GM21786 (cell line): ENCODE results near the gene LGALS9.
"Not testable (repeated sequence)": the region's sequence is repeated elsewhere in the genome, so short reads cannot be mapped to it uniquely, and the experiment has no call there.

Source experiments
- ATAC-seq: cut with Tn5 transposase; IDR thresholded peaks from one replicate; pipeline ENCODE4 v1.9.1; 2021; ENCODE audit not compliant: unreplicated experiment

The LGALS9 gene

DNA sequence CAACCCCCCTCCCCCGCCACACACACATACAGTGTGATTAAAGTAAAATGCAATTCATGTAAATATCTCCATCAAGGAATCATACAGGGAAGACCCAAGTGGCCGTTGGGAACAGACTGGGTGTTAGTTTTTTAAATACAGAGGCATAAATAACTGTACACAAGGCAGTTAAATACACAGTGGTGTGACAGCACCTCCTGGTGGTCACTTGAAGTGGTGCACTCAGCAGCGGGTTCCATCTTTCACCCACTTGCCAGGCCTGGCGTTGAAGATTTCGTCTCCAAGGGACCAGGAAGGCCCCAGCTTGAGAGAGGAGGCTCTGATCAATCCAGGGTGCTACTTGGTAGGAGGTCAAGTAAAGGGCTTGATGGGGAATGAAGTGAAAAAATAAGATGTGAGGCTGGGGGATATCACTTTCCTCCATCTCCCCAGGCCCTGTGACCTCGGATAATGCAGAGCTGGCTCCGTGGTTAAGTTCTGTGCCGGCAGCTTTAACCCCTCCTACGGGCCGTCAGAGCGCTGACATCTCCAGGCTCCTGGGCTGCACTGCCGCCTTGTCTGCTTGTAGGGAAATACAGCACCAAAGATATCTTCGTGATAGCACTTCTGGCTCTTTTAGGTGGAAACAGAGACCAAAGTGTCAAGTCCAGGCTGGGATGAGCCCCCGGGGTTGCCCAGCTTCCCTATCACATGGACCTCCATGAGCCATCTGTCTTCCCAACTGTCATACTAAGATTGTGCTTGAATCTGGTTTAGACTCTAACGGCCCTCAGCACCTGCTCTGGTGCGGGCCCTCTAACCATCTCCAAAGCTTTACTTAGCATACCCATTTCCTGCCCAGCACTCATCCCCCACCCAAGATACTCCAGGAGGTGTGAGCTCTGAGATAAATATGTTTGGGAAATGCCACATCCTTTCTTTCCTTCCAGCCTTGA is 20.7 kb downstream of the LGALS9 start:
- no peak for ATAC-seq

DNA sequence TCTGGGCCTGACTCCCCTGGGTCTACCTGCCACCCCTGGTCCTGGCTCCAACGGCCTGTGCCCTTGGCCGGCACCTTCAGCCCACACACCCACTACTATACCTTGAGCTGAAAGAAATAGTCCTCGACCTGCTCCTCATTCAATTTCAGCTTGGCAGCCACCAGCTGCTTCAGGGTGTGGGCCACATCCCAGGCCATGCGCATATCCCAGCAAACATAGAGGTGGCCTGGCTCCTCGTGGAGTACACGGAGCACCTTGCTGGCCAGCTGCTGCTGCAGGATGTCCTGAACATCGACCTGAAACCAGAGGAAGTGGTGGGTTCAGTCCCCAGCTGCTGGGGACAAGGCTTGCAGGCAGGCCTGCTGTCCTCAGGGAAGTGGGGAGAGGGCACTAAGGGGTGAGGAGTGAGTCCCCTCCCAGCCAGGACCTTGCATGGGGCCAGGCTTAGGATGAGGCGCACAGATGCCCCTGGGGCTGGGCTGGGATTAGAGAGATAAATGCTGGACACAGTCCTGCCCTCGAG is 22.5 kb downstream of the LGALS9 start:
- ATAC-seq, result not testable (repeated sequence)

DNA sequence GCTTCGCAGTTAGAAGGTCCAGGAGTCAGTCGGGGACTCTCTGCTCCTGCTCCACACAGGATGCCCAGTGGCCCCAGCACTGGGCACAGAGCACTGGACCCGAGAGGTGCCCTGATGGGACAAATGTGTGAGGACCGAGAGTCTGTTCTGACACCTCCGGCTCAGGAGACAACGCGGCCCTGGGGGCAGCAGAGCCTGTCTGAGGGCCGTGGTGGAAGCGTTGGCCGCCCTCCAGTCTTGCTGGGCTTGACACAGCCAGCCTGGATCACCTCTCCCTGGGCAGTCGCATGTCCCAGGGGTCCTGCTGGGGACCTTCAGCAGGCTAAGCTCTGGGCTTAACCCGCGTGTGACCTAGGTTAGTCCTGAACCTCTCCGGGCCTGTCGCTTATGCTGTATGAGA is 23.1 kb downstream of the LGALS9 start:
- no peak for ATAC-seq

DNA sequence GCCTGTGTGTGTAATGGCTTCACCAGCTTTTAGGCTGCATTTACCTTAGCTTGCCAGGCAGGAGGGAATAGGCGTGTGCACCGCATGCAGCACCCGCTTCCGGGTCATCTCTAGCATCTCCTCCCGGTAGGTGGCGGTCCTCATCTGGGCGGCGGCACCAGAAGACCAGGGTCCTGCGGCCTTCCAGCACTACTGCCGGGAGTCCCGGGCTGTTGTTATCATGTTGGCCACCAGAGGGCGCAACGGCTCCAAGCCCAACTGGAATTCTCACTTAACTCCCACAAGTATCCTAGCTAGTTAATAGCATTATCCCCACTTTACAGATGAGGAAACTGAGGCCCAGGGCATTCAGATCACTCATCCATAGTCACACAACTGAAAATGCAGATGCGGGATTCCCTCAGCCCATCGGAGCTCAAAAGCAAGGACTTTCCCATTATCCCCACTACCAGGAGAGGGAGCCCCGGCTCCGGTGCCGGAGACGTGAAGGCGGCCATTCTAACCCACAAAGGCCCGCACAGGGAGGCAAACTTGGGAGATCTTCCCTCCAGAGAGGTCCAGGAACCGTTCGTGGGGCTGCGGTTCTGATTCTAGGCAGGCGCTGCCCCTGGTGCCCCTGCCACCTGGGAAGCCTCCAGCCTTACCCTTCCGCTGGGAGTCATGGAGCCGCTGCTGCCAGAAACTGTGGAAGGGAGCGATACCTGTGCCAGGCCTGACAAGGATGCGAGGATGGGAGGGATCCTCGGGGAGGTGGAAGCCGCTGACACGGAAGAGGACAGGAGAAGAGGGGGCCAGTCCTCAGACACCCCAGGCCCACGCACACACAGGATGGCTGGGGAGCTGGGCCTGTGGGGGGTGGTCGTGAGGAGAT is 23.9 kb downstream of the LGALS9 start:
- peak; percentile 69 for ATAC-seq

DNA sequence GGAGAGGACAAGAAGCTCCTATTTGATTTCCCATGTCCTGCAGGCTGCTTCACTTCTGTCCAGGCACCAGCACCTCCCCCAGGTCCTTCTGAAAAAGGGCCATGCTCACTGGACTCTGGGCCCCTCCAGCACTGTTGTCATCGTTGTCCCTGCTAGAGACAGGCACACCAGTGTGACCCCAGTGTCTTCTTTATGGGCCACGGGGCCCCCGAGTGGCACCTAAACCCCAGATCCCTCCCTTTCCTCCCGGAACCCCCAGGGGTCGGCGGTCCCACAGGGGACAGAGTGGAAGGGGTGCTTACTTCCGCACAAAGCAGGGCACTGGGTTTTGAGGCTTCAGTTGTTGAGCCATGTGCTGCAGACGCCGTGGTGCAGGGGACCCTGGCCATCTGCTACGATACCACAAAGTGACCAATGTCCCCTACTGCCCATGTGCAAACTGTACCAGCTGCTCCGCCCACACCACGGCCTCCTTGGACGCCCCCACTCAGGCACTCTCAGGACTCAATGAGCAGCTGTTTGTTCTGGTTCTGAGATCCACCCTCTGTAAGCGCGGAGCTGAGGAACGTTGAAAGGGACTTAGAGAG is 24.6 kb downstream of the LGALS9 start:
- not testable (repeated sequence) for ATAC-seq

DNA sequence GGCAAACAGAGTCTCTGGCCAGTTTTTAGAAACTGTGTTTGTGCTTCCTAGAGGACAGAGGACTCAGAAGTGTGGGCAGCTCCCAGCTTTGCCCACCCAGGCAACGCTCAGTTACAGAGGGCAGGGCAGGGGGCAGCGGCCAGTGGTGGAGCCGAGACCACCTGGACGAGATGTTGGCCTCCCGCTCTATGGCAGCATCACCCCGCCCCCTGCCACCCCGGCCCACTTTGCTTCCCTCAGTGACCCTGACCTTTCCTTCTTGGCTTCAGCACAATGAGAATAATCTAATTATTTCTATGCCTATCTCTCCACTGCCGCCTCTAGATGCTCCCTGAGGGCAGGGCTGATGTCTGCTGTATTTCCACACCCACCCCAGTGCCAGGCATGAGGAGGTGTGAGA is 25.6 kb downstream of the LGALS9 start:
- ATAC-seq, result not testable (repeated sequence)

DNA sequence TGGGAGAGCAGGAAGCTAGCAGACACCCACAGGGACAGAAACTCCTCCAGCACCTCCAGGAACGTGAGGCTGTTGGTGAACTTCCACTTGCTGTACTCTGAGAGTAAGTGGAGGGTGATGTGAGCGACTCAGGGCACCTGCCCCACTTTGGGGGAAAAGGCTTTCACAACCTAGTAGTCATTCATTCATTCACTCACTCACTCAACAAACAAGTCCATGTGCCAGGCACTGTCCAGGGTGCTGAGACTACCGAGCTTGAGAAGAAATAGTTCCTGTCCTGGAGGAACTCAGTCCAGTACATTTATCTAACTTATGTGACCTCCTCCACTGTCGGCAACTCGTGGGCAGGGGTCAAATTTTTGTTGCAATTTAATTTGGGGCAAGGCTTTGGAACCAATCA is 26.6 kb downstream of the LGALS9 start:
- ATAC-seq, result no peak

DNA sequence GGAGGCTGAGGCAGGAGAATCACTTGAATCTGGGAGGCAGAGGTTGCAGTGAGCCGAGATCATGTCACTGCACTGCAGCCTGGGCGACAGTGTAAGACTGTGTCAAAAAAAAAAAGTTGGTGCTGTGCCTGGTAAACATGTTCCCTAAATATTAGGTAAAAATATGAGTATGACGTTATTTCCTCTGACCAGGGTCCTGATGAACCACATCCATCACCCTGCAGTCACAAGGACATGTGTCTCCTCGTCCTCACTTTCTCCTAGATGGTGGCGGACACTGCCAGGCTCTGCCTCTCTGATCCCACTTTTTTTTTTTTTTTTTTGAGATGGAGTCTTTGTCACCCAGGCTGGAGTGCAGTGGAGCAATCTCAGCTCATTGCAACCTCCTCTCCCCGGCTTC is 28.7 kb downstream of the LGALS9 start:
- no peak for ATAC-seq

DNA sequence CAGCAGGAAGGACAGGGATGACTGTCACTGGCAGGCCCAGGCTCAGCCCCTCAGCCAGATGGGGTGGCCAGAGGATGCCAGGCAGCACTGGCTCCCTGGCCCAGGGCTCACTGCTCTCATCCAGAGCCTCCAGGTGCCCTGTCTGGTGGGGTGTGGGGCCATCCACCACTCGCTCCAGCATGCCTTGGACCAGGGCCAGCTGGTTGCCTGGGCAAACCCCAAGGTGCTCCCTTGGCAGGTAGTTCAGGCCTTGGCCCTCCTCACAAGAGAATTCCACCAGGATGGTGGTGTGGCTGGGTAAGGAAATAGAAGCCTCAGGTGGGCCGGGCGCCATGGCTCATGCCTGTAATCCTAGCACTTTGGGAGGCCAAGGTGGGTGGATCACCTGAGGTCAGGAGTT is 29.4 kb downstream of the LGALS9 start:
- no peak for ATAC-seq

DNA sequence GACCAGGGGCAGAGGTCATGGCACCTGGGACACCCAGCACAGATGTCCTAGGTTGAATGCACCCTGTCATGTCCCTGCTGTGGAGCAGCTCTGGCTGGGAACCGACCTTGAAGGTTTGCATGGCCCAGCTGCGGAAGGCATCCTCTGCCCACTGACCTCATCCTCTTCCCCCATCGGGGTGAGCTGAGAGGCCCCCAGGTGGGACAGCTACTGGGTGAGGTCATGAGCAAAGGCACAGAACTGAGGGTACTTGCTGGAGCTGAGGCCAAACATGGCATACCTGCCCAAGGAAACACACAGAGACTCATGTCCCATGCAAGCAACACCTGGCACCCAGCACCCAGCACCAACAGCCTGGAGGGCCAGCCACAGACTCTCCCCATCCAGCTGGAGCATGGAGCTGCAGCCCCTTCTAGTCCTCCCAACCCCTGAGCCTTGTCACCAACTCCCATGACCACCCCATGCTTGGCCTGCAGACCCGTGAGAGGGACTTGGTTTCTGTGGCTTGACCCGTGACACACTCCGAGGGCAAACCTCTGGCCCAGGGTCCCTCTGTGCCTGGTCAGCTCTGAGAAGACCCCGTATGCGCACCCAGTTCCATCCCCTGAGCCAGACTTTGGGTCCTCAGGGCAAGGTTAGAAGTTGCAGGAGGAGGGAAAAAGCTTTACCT is 33.1 kb downstream of the LGALS9 start:
- ATAC-seq, result no peak

DNA sequence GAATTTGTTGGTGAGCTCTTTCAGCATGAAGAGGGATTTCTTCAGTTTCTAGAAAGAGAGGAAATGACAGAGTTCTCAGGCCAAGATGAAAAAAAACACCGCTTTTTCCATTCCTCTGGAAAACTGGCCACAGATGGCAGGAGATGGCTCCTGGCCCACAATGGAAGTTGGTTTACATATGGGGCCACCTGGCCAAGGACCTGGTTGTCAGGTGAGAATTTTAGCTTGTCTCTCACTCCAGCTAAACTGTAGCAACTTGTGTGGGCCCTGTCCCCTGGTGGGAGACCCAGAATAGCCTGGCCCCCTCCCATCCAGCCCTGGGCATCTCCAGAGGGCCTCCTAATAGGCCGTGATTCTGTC is 33.6 kb downstream of the LGALS9 start:
- no peak for ATAC-seq

DNA sequence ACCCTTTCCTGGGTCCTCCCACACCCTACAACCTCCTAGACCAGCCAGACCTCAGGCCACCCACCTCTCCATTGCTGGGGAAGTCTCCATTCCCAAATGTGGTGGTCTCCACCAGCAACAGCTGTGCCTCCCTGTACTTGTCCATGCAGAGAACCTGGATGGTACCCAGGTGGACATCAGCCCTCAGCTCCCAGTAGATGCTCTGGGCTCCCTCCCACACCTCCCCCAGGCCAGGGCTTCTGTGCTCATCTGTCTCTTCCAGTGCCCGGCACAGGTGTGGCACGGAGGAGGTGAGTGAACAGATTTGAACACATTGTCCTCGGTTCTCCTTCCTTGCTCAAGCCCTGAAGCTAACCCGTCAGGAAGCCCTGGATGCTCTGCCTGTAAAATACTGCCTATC is 34.6 kb downstream of the LGALS9 start:
- ATAC-seq, result no peak

DNA sequence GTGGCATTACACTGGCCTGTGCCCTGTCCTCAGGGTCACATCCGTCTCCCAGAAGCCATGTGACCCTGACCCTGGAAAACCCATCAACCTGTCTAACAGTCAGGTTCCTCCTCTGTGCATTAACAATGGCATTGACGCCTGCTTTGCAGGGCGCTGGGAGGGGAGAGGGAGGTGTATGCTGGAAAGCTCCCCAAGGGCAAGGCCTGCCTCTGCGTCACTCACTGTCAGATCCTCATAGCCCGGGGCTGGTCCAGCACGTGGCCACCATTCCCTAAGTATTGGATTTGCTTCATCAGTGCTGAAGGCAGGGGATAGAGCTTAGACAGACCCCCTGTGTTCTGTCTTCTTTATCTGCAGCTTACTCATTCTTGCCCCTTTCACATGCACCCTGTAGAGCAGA is 35.3 kb downstream of the LGALS9 start:
- ATAC-seq, result not testable (repeated sequence)

DNA sequence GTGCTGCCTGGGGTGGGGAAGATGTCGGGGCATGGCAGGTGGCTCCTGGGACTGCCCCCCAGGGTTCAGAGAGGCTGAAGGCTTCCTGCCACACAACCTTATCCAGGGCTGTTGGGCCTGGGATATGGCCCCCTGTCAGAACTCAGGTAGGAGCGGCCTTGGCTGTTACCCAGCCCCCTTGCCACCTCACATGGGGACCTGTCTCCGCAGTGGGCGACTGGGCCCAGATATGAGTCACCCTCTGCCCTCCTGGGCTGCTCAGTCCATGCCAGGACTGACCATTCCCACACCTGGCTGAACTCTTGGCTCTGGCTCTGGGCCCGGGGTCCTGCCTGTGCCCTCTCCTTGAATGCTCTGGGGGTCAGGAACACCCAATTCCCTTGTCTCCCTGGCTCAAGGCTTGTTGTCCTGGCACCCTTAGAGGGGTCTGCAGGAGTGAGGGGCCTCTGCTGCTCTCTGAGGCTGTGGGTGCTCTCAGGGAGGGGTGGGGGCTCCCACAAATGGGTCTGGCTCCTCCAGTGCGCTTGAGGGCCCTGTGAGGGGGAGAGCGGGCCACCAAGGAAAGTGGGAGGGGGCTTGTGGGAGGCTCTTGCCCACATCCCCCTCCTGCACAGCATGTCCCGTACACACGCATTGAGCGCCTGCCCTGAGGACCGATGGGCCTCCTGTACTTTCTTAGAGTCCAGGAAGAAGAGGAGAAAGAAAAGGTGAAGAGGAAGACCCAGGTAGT is 36.0 kb downstream of the LGALS9 start:
- ATAC-seq, result no peak

DNA sequence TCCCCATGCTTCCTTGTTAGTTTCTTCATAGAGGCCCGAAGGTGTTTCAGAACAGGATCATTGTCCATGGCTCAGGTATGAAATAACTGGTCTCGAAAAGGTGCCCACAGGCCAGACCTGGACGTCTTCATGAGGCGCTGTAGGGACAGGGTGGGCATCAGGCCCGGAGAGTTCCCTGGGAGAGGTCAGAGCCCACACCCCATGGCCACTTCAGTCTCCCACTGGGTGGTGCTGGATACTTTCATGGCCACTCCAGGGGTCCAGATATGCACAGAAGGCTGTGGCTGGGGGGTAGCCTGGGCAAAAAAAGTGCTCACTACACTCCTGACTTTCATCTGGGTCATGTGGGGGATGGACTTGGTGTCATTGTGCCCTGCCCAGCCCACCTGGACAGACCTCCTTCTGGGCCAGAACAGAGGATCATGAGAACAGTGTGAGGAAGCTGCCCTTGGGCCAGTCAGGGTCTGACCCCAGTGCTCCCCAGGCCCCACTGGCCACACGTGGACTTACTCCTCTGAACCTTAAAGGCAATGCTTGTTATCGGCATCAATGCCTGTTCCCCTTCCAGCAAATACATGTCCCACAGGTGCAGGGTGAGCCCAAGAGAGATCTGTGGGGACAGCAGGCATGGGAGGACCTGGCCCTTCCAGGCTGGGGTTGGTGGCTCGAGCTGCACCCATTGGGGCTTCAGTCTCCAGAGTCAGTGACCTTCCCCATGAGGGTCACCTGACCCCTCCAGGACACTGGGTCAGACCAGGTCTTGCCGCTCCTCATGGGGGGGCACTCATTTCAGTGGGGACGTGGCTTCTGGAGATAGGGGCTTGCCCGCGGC is 36.9 kb downstream of the LGALS9 start:
- no peak for ATAC-seq

DNA sequence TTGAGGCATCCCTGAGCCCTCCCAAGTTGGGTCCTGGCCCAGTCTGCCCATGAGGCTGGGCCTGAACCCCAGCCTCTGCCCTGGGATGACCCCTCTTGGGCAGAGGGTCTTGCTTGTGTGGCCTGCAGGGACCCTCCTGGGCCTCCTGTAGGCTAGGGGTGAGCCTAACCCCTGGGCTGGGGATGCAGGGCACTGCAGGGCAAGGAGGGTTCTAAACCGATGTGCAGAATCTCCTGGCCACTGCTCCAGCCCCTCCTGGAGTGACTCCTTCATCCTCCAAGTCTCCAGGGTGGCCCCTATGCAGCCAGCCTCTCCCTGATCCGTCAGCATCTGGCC is 37.5 kb downstream of the LGALS9 start:
- no peak for ATAC-seq

DNA sequence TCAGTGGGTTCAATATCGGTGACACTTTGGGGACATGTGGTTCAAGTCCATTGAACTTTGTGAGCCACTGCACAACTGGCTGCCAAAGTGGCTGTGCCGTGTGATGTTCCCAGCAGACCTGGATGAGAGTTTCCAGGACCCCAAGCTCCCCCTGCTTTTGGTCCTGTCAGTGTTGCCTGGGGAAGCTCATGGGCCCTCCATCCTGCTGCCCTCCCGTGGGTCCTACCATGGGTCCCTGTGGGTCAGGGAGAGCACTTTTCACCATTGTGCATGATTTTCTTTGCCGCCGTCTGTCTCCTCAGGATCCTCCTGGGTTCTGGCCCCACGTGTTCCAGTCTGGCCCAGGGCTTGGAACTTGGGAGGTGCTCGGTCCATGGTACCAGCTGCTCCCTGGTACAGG is 38.1 kb downstream of the LGALS9 start:
- ATAC-seq, result no peak

DNA sequence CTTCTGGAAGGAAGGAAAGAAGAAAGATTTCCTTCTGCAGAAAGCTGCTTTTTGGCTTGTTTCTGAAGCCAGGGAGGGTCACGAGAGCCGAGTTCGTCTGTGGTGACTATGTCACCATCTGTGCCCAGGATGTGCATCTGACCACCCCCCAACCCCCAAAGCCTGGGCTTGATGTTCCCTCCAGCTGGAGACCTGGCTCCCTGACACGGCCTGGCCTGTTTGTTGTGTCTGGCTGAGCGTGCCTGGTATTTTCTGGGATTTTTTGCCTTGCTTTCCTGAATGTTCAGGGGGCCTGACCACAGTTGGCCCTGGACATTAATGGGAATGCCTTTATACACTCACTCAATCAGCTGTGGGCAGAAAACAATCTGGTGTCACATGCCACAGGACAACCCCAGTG is 38.9 kb downstream of the LGALS9 start:
- ATAC-seq, result no peak

DNA sequence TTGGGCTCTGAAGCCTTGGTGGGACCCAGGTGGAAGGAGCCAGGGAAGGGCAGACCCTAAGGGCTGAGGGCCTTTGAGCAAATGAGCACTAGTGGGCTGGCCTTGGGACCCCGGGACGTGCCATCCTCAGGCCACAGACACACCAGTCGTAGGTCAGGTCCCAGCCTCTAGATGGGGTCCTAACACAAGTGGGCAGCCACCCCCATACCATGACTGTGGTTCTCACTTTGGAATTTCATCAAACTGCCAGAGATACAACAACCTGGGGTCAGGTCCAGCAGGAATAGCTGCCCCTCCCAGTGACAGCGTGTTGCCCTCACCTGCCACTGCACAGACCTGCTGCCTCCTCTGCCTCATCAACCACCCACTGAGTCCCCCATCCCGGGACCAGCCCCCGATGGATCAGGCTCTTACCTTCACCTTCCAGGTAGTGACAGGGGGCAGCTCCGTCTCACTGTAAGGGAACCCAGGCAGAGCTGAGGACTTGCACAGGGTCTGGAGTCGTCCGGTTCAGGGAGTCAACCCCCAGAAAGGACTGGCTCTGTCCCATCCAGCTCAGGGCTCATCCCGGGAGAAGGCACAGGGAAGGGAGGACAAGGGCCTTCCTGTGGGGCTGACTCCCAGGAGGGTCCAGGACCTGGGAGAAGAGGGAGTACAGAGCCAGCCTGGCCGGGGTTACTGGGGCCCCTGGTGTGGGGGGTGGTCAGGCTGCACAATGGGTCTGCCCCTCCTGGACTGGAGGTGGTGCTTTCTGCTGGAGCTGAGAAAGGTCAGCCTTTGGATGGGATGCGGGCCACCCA is 40.0 kb downstream of the LGALS9 start:
- no peak for ATAC-seq
